GM12864 (cell line): Measurements from ENCODE around the gene MDM1.

ENCODE experiments used
- DNase-seq: peaks from one replicate; pipeline ENCODE4 v3.0.0-alpha.2; 2011; ENCODE audit warnings: low read depth
- H3K4me3 ChIP-seq: 2 replicates; pipeline ENCODE4 v1.5.1; 2011; ENCODE audit warnings: mild to moderate bottlenecking, low read depth, low read length, control low read depth
- TF ChIP-seq, protein P1 (sequence below): IDR thresholded peaks from 2 replicates; pipeline ENCODE4 v1.5.1; 2011; ENCODE audit warnings: low read depth, mild to moderate bottlenecking, moderate library complexity, low read length, control low read depth, inconsistent platforms; ENCODE audit errors: missing control alignments

The MDM1 gene

DNA sequence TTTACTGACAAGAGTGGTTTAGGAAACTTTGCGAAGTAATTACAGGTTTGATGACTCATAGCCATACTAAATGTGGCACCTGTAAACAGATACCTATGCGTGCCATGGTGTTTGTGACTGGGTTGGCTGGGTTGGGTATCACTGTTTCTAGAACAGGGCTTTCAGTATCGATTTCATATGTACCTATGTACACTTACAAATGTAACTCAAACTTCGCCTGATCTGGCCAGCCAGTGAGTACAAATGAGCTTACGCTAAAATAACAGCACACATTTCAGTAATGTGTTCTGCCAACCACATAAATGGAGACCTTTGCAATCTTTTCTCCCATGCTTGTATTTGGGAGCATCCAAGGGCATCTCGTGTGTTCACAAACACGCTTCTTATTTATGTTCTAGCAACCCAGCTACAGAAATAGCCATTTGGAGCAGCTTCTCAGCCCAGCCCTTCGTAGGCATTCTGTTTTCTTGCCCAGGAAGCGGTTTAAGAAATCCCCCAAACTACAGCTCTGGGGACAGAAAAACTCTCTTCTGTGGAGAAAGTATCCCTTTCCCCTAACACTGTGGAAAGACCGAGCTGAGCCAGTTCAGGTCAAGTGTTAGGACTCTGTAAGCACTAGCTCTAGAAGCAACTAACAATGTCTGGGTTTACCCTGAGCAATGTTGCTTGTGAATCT lies 42.3 kb upstream of the MDM1 start:
- TF ChIP-seq, protein P1, sequence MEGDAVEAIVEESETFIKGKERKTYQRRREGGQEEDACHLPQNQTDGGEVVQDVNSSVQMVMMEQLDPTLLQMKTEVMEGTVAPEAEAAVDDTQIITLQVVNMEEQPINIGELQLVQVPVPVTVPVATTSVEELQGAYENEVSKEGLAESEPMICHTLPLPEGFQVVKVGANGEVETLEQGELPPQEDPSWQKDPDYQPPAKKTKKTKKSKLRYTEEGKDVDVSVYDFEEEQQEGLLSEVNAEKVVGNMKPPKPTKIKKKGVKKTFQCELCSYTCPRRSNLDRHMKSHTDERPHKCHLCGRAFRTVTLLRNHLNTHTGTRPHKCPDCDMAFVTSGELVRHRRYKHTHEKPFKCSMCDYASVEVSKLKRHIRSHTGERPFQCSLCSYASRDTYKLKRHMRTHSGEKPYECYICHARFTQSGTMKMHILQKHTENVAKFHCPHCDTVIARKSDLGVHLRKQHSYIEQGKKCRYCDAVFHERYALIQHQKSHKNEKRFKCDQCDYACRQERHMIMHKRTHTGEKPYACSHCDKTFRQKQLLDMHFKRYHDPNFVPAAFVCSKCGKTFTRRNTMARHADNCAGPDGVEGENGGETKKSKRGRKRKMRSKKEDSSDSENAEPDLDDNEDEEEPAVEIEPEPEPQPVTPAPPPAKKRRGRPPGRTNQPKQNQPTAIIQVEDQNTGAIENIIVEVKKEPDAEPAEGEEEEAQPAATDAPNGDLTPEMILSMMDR: no peak
- no peak overlapping the region; the same call in 1 of the 2 replicates for H3K4me3 ChIP-seq
- peak; percentile 93 for DNase-seq

DNA sequence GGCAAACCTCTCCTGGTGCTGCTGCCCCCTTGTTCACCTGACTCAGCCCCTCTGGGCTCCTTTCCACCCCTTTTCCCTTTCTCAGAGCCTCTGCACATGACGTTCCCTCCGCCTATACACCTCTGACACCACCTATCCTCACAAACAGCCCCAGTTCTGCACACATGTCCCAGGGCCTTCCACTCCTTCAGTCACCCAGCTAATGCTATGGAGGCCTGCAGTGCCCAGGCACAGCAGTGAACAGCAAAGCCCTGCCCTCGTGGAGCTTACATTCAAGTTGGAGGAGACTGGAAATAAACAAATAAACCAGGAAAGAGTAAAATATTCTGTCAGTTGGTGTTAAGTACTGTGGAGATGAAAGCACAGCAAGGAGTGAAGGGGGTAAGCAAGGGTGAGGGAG lies 38.5 kb upstream of the MDM1 start:
- TF ChIP-seq, protein P1: no peak

DNA sequence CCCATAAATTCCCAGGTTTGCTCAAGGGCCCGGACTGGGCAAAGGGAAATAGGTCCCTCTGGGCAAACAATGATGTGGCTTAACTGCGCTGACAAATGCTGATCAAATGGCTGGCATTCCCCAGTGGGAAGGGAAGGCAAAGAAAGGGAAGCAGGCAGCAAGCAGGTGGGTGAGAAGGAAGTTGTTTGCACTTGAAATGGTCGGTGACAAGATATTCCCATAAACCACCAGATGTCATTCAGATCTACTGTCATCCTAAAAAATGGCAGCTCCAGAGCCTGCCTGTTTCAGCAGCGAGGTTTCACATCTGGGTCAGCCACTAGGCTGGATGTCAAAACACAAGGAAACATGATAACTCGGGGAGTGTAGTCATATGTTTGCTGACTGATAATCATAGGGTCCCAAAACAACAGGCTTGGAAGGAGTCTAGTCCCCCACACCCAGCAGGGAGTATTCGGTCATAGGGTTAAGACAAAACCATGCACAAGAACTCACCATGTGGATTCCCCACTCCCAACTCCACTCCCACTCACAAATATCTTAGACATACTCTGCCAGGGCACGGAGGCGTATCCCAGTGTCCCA lies 37.9 kb upstream of the MDM1 start:
- no peak for DNase-seq
- H3K4me3 ChIP-seq: no peak overlapping the region
- TF ChIP-seq, protein P1: no peak

More for the DNA sequence above, 38.5 kb upstream of the MDM1 start:
- H3K4me3 ChIP-seq: no peak overlapping the region
- no peak for DNase-seq

DNA sequence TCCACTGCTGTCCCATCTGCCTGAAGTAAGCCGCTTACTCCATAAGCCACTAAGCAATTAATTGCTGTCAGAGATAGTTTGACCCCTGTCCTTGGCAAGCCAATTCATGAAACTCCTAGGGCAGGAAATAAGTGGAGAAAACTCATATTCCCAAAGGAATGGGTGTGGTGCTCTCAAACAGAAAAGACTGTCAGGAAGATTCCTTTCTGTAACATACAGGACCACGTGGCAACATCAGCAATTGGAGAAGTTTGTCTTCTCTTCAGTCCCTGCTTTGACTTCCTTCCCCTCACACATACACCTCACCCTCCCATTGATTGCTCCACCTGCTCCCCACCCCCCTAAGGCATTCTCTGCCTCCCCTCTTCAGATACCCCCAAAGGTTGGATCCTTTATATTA lies 36.2 kb upstream of the MDM1 start:
- DNase-seq: no peak
- TF ChIP-seq, protein P1: no peak
- H3K4me3 ChIP-seq: no peak overlapping the region

DNA sequence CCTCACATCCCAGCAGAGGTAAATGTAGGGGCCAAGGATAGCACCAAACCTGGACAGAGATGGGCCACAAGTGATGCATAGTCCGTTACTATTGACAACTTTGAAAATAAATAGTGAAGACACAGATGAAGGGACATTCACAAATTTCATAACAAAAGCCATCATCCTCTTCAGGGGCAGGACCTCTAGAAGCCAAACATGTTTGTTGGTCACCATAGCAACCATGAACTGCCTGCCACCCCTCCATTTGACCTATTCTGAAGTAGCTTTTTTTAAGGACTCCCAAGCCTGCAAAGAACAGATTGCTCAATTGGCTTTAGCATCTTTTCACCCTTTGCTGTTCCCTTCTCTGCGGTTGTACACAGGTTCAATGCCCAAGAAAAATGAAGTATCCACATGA lies 35.7 kb upstream of the MDM1 start:
- DNase-seq: no peak
- TF ChIP-seq, protein P1: no peak
- H3K4me3 ChIP-seq: no peak overlapping the region

DNA sequence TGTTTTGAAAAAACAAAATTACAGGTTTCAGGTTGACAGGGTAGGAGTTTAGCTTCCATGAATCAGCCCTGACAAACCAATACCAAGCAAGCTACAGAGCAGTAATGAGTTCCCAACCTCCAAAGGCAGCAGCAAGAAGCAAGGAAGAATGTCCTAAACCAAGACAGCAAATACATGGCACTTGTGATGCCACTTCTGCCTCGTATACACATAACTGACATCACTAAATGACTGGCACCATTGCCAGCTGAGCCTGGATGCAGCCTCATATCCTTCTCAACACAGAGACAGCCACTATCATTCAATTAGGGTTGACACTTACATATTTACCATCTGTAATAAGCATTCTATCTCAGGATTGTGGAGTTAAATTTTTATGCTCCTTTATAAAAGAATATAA lies 35.0 kb upstream of the MDM1 start:
- TF ChIP-seq, protein P1: no peak
- DNase-seq: no peak
- H3K4me3 ChIP-seq: no peak overlapping the region
